ENCODE data around the gene NR2F2. TPM values are rescaled to one million over a fixed set of nuclear protein-coding genes. Genes with fewer than 3 reads are reported as not detected.
"Not testable (repeated sequence)": the region's sequence is repeated elsewhere in the genome, so short reads cannot be mapped to it uniquely, and the experiment has no call there.

NR2F2 gene
- total RNA-seq, 1 donor from 2014 or later = 39.8 TPM

GRCh38 chr15:96369825-96370621, 39.5 kb downstream of the NR2F2 start:
- TF ChIP-seq POLR2A (IDR thresholded peaks at IDR 0.05) = no peak
- Histone ChIP-seq H3K27ac (no peak overlapping the region), H3K36me3 (no peaks in the 10 kb centered on the region), H3K27me3 (no peaks in the 10 kb centered on the region), H3K9me3 (no peaks in the 10 kb centered on the region), H3K4me1 (no peaks in the 10 kb centered on the region), H3K4me3 (no peak overlapping the region)
- DNase-seq (ENCODE audit: extremely low spot score in 2 of 2) = no peak
- intact Hi-C loops (cut with DNase I) = no loop called here

GRCh38 chr15:96372554-96372953, 42.1 kb downstream of the NR2F2 start:
- Histone ChIP-seq H3K27ac (no peak overlapping the region), H3K36me3 (no peaks in the 10 kb centered on the region), H3K4me1 (no peaks in the 10 kb centered on the region), H3K9me3 (no peaks in the 10 kb centered on the region), H3K27me3 (no peaks in the 10 kb centered on the region), H3K4me3 (no peak overlapping the region)
- intact Hi-C loops (cut with DNase I) = no loop called here
- DNase-seq (ENCODE audit: extremely low spot score in 2 of 2) = no peak
- TF ChIP-seq POLR2A (IDR thresholded peaks at IDR 0.05) = no peak

- Histone ChIP-seq H3K4me1 (no peaks in the 10 kb centered on the region), H3K27ac (no peak overlapping the region), H3K36me3 (no peaks in the 10 kb centered on the region), H3K4me3 (no peak overlapping the region), H3K27me3 (no peaks in the 10 kb centered on the region), H3K9me3 (no peaks in the 10 kb centered on the region)
- no peak for DNase-seq (ENCODE audit: extremely low spot score in 2 of 2)
- TF ChIP-seq POLR2A (IDR thresholded peaks at IDR 0.05) (no peak), POLR2AphosphoS5 (IDR thresholded peaks at IDR 0.05; ENCODE audit: insufficient read depth in 1 of 2, low read depth in 1 of 2) (no peak), CTCF (IDR thresholded peaks at IDR 0.05) (no peak)
- intact Hi-C loops (cut with DNase I) = no loop called here
Measured at GRCh38 chr15:96374499-96374898, 44.0 kb downstream of the NR2F2 start.

GRCh38 chr15:96379592-96379991, 49.1 kb downstream of the NR2F2 start:
- H3K9me3 ChIP-seq; H3K4me3 ChIP-seq; H3K27ac ChIP-seq; H3K27me3 ChIP-seq; H3K4me1 ChIP-seq; intact Hi-C loops (cut with DNase I); DNase-seq (ENCODE audit: extremely low spot score in 2 of 2); H3K36me3 ChIP-seq: not testable (repeated sequence)

- no peaks in the 10 kb centered on the region for H3K9me3 ChIP-seq
- H3K27me3 ChIP-seq = no peaks in the 10 kb centered on the region
- DNase-seq (ENCODE audit: extremely low spot score in 2 of 2) = no peak
- H3K4me3 ChIP-seq = no peak overlapping the region
- H3K4me1 ChIP-seq = no peaks in the 10 kb centered on the region
- intact Hi-C loops (cut with DNase I) = no loop called here
- TF ChIP-seq POLR2AphosphoS5 (IDR thresholded peaks at IDR 0.05; ENCODE audit: insufficient read depth in 1 of 2, low read depth in 1 of 2) (no peak), CTCF (IDR thresholded peaks at IDR 0.05) (no peak), POLR2A (IDR thresholded peaks at IDR 0.05) (no peak)
- no peak overlapping the region for H3K27ac ChIP-seq
- H3K36me3 ChIP-seq = no peaks in the 10 kb centered on the region
Measured at GRCh38 chr15:96381463-96381862, 51.0 kb downstream of the NR2F2 start.

GRCh38 chr15:96385195-96385594, 54.7 kb downstream of the NR2F2 start:
- no peaks in the 10 kb centered on the region for H3K9me3 ChIP-seq
- TF ChIP-seq CTCF (IDR thresholded peaks at IDR 0.05) (no peak), POLR2AphosphoS5 (IDR thresholded peaks at IDR 0.05; ENCODE audit: insufficient read depth in 1 of 2, low read depth in 1 of 2) (no peak), POLR2A (IDR thresholded peaks at IDR 0.05) (no peak)
- H3K27ac ChIP-seq = no peak overlapping the region
- H3K36me3 ChIP-seq = no peaks in the 10 kb centered on the region
- no peak overlapping the region for H3K4me3 ChIP-seq
- intact Hi-C loops (cut with DNase I) = no loop called here
- no peaks in the 10 kb centered on the region for H3K4me1 ChIP-seq
- no peak for DNase-seq (ENCODE audit: extremely low spot score in 2 of 2)
- H3K27me3 ChIP-seq = no peaks in the 10 kb centered on the region

Data from vagina (tissue), 2 donors.